ENCODE measurements around the gene STAC3.

GRCh38 chr12:57213763-57214397 lies 37.1 kb downstream of the STAC3 start:
- TF ChIP-seq CTCF (IDR thresholded peaks at IDR 0.05) (no peak), POLR2A (IDR thresholded peaks at IDR 0.05) (no peak)

Data from adrenal gland (tissue), 5 donors.